ENCODE results near the gene GPR146. TPM values are rescaled to one million over a fixed set of nuclear protein-coding genes. Genes with fewer than 3 reads are reported as not detected.

The GPR146 gene
- total RNA-seq, 6 experiments from 2014 or later, result 13.3 to 45.3 (median 22.8) TPM

GRCh38 chr7:1009747-1010146, 34.6 kb upstream of the GPR146 start:
- Histone ChIP-seq H3K9me3 (no peaks in the 10 kb centered on the region), H3K27ac (no peak overlapping the region), H3K4me3 (no peak overlapping the region), H3K27me3 (no peaks in the 10 kb centered on the region), H3K36me3 (peaks cover 0 to 6% (median 1%) of the 10 kb centered on the region in 4 donors), H3K4me1 (peaks cover 0 to 6% (median 3%) of the 10 kb centered on the region in 4 donors)
- intact Hi-C loops (cut with DNase I), result no loop called here
- DNase-seq (no peak), ATAC-seq (no peak)
- 95% methylated on average over 4 of the region's 22 CpGs for WGBS (ENCODE audit: insufficient coverage, low coverage, low lambda C conversion rate, missing lambda C conversion rate)
- no peak for TF ChIP-seq CTCF (IDR thresholded peaks at IDR 0.05)
- no peak for TF ChIP-seq POLR2A (IDR thresholded peaks at IDR 0.05)

GRCh38 chr7:1010226-1010625, 34.1 kb upstream of the GPR146 start:
- no peaks in the 10 kb centered on the region for H3K27me3 ChIP-seq
- no peak for TF ChIP-seq POLR2A (IDR thresholded peaks at IDR 0.05)
- no peak for TF ChIP-seq CTCF (IDR thresholded peaks at IDR 0.05)
- H3K27ac ChIP-seq, result no peak overlapping the region
- peaks cover 0 to 6% (median 1%) of the 10 kb centered on the region in 4 donors for H3K36me3 ChIP-seq
- WGBS (ENCODE audit: insufficient coverage, low coverage, low lambda C conversion rate, missing lambda C conversion rate), result no CpG with 5 or more reads among the region's 13 CpGs
- ATAC-seq (no peak), DNase-seq (no peak)
- no peaks in the 10 kb centered on the region for H3K9me3 ChIP-seq
- peaks cover 0 to 6% (median 3%) of the 10 kb centered on the region in 4 donors for H3K4me1 ChIP-seq
- no peak overlapping the region for H3K4me3 ChIP-seq
- intact Hi-C loops (cut with DNase I), result no loop called here

GRCh38 chr7:1011297-1012003, 32.9 kb upstream of the GPR146 start:
- Histone ChIP-seq H3K4me1 (peaks cover 0 to 6% (median 3%) of the 10 kb centered on the region in 4 donors), H3K4me3 (no peak overlapping the region), H3K27ac (no peak overlapping the region), H3K9me3 (no peaks in the 10 kb centered on the region), H3K36me3 (peaks cover 0 to 6% (median 1%) of the 10 kb centered on the region in 4 donors), H3K27me3 (no peaks in the 10 kb centered on the region)
- TF ChIP-seq POLR2A (IDR thresholded peaks at IDR 0.05), result no peak
- TF ChIP-seq CTCF (IDR thresholded peaks at IDR 0.05), result no peak
- no peak for ATAC-seq
- intact Hi-C loops (cut with DNase I), result no loop called here
- no peak for DNase-seq
- WGBS (ENCODE audit: insufficient coverage, low coverage, low lambda C conversion rate, missing lambda C conversion rate), result 68% methylated on average over 9 of the region's 13 CpGs

- Histone ChIP-seq H3K9me3 (no peaks in the 10 kb centered on the region), H3K36me3 (peaks cover 0 to 6% (median 1%) of the 10 kb centered on the region in 4 donors), H3K4me3 (no peak overlapping the region), H3K27ac (no peak overlapping the region), H3K27me3 (no peaks in the 10 kb centered on the region), H3K4me1 (peaks cover 0 to 6% (median 3%) of the 10 kb centered on the region in 4 donors)
- no peak for TF ChIP-seq CTCF (IDR thresholded peaks at IDR 0.05)
- TF ChIP-seq POLR2A (IDR thresholded peaks at IDR 0.05), result no peak
- ATAC-seq (peak; percentile 28 to 56 (median 50)), DNase-seq (no peak)
- 20% methylated on average over 2 of the region's 32 CpGs for WGBS (ENCODE audit: insufficient coverage, low coverage, low lambda C conversion rate, missing lambda C conversion rate)
- intact Hi-C loops (cut with DNase I), result no loop called here
Measured at GRCh38 chr7:1012004-1012715, 32.2 kb upstream of the GPR146 start.

Data from right lobe of liver (tissue), 6 donors.